ENCODE data around the gene DCTN1.

GRCh38 chr2:74407682-74408081, 27.6 kb upstream of the DCTN1 start:
- TF ChIP-seq CTCF (IDR thresholded peaks at IDR 0.05) (no peak), POLR2A (IDR thresholded peaks at IDR 0.05) (no peak)

Measured in Peyer's patch (tissue), 4 donors.